Prostate gland (tissue), 2 donors: Measurements from ENCODE around the gene DUSP14. TPM values are rescaled to one million over a fixed set of nuclear protein-coding genes. Genes with fewer than 3 reads are reported as not detected.
"Not testable (repeated sequence)": the region's sequence is repeated elsewhere in the genome, so short reads cannot be mapped to it uniquely, and the experiment has no call there.

ENCODE experiments used
- DNase-seq: peaks from one replicate; pipeline ENCODE4 v3.0.0-alpha.2; 2019; ENCODE audit warnings: low spot score
- H3K27ac ChIP-seq, 2 donors: fragments of 200-600 bp; sonication (generic); 2 replicates each; pipeline ENCODE4 v1.5.1; 2017 to 2019
- H3K27me3 ChIP-seq: fragments of 200-600 bp; sonication (generic); replicated peaks from 2 replicates; pipeline ENCODE4 v1.5.1; 2019; ENCODE audit not compliant: insufficient read depth
- H3K36me3 ChIP-seq, 2 donors: fragments of 200-600 bp; sonication (generic); 1 replicate in 1 of 2; 2 replicates in 1 of 2; pipeline versions ENCODE4 v1.5.1 to v1.8.1; 2017 to 2019
- H3K4me1 ChIP-seq: fragments of 200-600 bp; sonication (generic); replicated peaks from 2 replicates; pipeline ENCODE4 v1.5.1; 2019
- H3K4me3 ChIP-seq, 2 donors: fragments of 200-600 bp; sonication (generic); 2 replicates each; pipeline ENCODE4 v1.5.1; 2017 to 2019
- H3K9me3 ChIP-seq: fragments of 200-600 bp; sonication (generic); 2 replicates; pipeline ENCODE4 v1.5.1; 2017
- CTCF ChIP-seq, 4 experiments: fragments of 200-600 bp in 2 of 4; fragments of 450-650 bp in 2 of 4; sonication (generic) in 2 of 4; IDR thresholded peaks; 1 replicate in 3 of 4; 2 replicates in 1 of 4; pipeline ENCODE4 v1.5.1; 2016 to 2019; ENCODE audit warnings: antibody characterized with exemption in 4 of 4, mild to moderate bottlenecking in 2 of 4, moderate library complexity in 2 of 4
- POLR2A ChIP-seq: fragments of 450-650 bp; IDR thresholded peaks from one replicate; pipeline ENCODE4 v1.6.1; 2016; ENCODE audit warnings: antibody characterized with exemption, mild to moderate bottlenecking
- POLR2AphosphoS5 ChIP-seq: sonication (generic); formaldehyde crosslinking; IDR thresholded peaks from one replicate; pipeline ENCODE4 v1.6.1; 2017; ENCODE audit warnings: antibody characterized with exemption
- WGBS: methylation state at CpG from one replicate; pipeline ENCODE4 v1.1.5; 2018; 5-methylcytosine and 5-hydroxymethylcytosine counted together
- intact Hi-C: fragments of 100-400 bp; cut with DNase I; formaldehyde crosslinking; loops from one replicate; pipeline ENCODE4 v1.14.2; 2022
- total RNA-seq, 2 donors: library from RNA; depleted of rRNA; stranded (reverse); fragments of >200 nt; gene quantifications; one replicate each; pipeline ENCODE4 v1.1.0, GENCODE V29; 2016

The DUSP14 gene
- 10 to 100 TPM; 28.7 to 31.0 TPM for total RNA-seq

- TF ChIP-seq CTCF (IDR thresholded peaks at IDR 0.05) (no peak), POLR2A (peak; percentile 65)
- peak; percentile 80 for DNase-seq
- H3K4me3 ChIP-seq: peak within 1 kb of the TSS; percentile 81 to 85
- H3K36me3 ChIP-seq: no peaks in the 10 kb centered on the region
- WGBS: under 1% methylated on average over 43 of the region's 100 CpGs
- H3K9me3 ChIP-seq: no peaks in the 10 kb centered on the region
- peaks cover 6% of the 10 kb centered on the region for H3K4me1 ChIP-seq
- H3K27ac ChIP-seq: peak within 1 kb of the TSS; percentile 83 to 90
- intact Hi-C loops: loop anchor here (2.0 kb wide), 1 partner anchor 83 kb away; the partner anchor contains the start of genes ACACA and TADA2A
- no peaks in the 10 kb centered on the region for H3K27me3 ChIP-seq
Observed at GRCh38 chr17:37489197-37490001, at the start of gene DUSP14. DUSP14 (plus strand) TSS chr17:37489891; CDS start chr17:37512273, 22,382 bp downstream.

GRCh38 chr17:37440424-37440823, 49.3 kb upstream of the DUSP14 start:
- no peaks in the 10 kb centered on the region for H3K4me1 ChIP-seq
- no peak overlapping the region for H3K4me3 ChIP-seq
- no peak for DNase-seq
- no peak for TF ChIP-seq POLR2A
- no peak for TF ChIP-seq CTCF (IDR thresholded peaks at IDR 0.05)
- TF ChIP-seq POLR2AphosphoS5: no peak
- no peaks in the 10 kb centered on the region for H3K36me3 ChIP-seq
- intact Hi-C loops: no loop called here
- H3K27ac ChIP-seq: no peak overlapping the region
- no peaks in the 10 kb centered on the region for H3K9me3 ChIP-seq
- no peaks in the 10 kb centered on the region for H3K27me3 ChIP-seq
- 100% methylated on average over 2 of the region's 2 CpGs for WGBS

- H3K36me3 ChIP-seq, intact Hi-C loops, H3K27ac ChIP-seq, H3K4me1 ChIP-seq, H3K4me3 ChIP-seq, H3K9me3 ChIP-seq, DNase-seq, H3K27me3 ChIP-seq: not testable (repeated sequence)
- WGBS: 91% methylated on average over 12 of the region's 12 CpGs
Observed at GRCh38 chr17:37441369-37442014, 48.2 kb upstream of the DUSP14 start.

GRCh38 chr17:37446027-37446426, 43.7 kb upstream of the DUSP14 start:
- H3K4me3 ChIP-seq: no peak overlapping the region
- H3K27me3 ChIP-seq: no peaks in the 10 kb centered on the region
- DNase-seq: no peak
- H3K36me3 ChIP-seq: no peaks in the 10 kb centered on the region
- no peak overlapping the region for H3K27ac ChIP-seq
- WGBS: 48% methylated on average over 4 of the region's 4 CpGs
- intact Hi-C loops: no loop called here
- H3K4me1 ChIP-seq: peaks cover 4% of the 10 kb centered on the region
- TF ChIP-seq POLR2AphosphoS5 (no peak), POLR2A (no peak), CTCF (IDR thresholded peaks at IDR 0.05) (no peak)
- no peaks in the 10 kb centered on the region for H3K9me3 ChIP-seq

GRCh38 chr17:37447641-37448040, 42.0 kb upstream of the DUSP14 start:
- WGBS: 85% methylated on average over 1 of the region's 1 CpG
- no peak for TF ChIP-seq POLR2AphosphoS5
- TF ChIP-seq CTCF (IDR thresholded peaks at IDR 0.05): no peak
- no peak for TF ChIP-seq POLR2A
- no peak overlapping the region for H3K27ac ChIP-seq
- DNase-seq: no peak
- H3K4me3 ChIP-seq: no peak overlapping the region
- intact Hi-C loops: no loop called here
- peaks cover 4% of the 10 kb centered on the region for H3K4me1 ChIP-seq
- H3K9me3 ChIP-seq: no peaks in the 10 kb centered on the region
- H3K27me3 ChIP-seq: no peaks in the 10 kb centered on the region
- H3K36me3 ChIP-seq: no peaks in the 10 kb centered on the region
